D721Med (cell line): ENCODE results near the gene COPB2.
"Not testable (repeated sequence)": the region's sequence is repeated elsewhere in the genome, so short reads cannot be mapped to it uniquely, and the experiment has no call there.

Experiments
- DNase-seq: peaks from one replicate; pipeline ENCODE4 v3.0.0; 2011; ENCODE audit warnings: low spot score; ENCODE audit not compliant: insufficient read length
- FAIRE-seq: peaks from 2 replicates; lab custom pipeline; 2011; peaks lifted over from hg19 to GRCh38; lab: Jason Lieb, UNC
- TF ChIP-seq, protein P1 (sequence below): IDR thresholded peaks from 2 replicates; pipeline ENCODE4 v1.5.1; 2012; ENCODE audit warnings: mild to moderate bottlenecking, control low read depth; ENCODE audit not compliant: insufficient read depth; ENCODE audit errors: missing control alignments

Gene COPB2

DNA sequence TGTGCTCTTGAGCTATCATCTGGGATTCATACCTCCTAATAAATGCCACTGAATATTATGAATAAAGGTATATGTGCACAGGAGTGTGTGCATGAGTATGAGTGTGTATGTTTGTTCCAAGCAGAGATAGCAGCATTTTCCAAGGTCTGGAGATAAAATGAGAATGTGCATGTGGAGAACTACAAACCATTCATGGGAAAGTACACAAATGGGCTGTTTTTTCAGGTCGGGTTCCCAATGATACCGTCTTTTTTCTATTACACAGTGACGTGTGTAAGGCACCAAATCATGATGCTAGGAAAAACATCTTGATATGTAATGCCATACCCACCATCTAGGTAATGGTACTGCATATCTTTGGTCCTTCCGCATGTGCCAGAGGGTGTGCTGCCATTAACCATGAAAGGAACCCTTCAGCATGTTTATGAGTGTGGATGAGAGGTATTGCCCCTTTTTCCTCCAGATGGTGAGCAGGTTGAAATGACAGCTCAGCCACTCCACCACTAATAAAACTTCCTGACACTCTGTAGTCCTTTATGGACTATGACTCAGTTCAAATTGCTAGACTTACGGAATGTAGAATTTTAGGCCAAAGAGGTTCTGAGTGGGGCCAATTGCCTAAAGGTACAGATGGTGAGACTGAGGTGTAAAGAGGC, 36.4 kb upstream of the COPB2 start:
- FAIRE-seq (no peak), DNase-seq (no peak)
- TF ChIP-seq, protein P1, sequence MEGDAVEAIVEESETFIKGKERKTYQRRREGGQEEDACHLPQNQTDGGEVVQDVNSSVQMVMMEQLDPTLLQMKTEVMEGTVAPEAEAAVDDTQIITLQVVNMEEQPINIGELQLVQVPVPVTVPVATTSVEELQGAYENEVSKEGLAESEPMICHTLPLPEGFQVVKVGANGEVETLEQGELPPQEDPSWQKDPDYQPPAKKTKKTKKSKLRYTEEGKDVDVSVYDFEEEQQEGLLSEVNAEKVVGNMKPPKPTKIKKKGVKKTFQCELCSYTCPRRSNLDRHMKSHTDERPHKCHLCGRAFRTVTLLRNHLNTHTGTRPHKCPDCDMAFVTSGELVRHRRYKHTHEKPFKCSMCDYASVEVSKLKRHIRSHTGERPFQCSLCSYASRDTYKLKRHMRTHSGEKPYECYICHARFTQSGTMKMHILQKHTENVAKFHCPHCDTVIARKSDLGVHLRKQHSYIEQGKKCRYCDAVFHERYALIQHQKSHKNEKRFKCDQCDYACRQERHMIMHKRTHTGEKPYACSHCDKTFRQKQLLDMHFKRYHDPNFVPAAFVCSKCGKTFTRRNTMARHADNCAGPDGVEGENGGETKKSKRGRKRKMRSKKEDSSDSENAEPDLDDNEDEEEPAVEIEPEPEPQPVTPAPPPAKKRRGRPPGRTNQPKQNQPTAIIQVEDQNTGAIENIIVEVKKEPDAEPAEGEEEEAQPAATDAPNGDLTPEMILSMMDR = no peak

DNA sequence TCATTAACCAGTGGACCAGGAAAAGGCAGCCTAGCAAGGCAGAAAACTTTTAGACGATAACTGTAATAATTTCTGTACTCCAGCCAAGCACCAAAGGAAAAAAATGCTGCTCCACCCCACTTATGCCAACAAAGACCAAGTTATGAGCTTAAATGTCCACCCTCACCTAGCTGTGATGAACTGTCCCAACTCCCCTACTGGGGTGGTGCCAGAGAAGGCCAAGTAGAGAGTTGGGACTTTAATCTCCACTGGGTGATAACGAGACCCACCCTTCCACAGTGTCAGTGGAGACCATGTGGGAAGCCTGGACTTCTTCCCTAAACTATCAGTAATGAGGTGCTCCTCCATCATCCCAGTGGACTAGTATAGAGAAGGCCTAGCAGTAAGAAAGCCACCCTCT, 33.8 kb upstream of the COPB2 start:
- FAIRE-seq = no peak
- TF ChIP-seq, protein P1 = no peak

DNA sequence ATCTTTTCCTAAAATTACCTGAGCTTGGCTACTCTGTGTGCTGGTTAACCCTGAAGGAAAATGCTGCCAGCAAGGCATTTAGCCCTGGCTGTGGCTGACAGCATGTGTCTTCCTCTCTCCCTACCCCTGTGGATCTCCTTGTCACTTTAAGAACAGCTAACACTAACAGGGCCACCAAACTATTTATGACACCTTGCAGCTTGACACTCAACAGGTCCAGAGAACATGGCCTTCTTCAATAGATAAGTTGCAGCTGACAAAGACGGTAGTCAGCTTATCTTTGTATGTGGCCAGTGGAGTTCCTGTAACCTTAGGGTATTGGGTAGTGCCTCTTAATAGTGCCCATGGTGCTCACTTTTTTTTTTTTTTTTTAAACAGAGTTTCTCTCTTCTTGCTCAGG, 32.0 kb upstream of the COPB2 start:
- DNase-seq = no peak
- TF ChIP-seq, protein P1 = no peak
- FAIRE-seq = no peak

More for the DNA sequence above, 33.8 kb upstream of the COPB2 start:
- DNase-seq = no peak

DNA sequence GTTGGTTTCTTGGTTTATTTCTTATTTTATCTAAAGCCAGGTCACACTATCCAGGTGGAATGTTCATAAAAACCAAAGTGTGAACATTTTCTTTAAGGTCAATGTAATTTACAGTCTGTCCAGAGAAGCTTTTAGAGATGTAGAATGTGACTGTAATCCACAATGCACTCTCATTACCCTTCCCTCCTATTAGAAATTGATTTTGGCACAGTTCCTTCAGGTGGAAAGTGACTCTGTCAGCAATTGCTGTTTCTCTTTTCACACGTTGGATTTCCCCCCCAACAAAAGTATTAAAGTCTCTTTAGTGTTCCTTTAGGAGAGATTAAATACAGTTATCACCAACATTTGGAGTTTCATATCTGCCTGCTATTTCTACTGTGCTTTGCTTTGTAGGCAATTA, 31.6 kb upstream of the COPB2 start:
- DNase-seq (no peak), FAIRE-seq (no peak)
- TF ChIP-seq, protein P1 = no peak

DNA sequence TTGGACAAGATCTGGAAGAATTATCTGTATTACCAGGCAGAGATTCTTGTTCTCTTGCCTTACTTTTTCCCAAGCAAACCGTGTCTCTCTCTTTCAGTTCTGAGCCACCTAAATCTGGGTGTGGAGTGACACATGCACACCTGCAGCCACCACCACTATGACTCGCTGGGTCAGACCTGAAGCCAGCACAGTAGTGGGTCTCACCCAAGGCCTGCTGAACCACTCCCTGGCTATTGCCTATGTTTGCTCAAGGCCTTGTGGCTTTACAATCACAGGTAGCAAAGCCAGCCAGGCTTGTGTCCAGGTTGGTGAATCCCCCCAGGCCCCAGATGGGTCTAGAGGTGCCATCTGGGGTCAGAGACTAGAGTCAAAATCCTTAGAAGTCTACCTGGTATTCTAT, 28.7 kb upstream of the COPB2 start:
- no peak for FAIRE-seq
- TF ChIP-seq, protein P1 = no peak
- DNase-seq = no peak

DNA sequence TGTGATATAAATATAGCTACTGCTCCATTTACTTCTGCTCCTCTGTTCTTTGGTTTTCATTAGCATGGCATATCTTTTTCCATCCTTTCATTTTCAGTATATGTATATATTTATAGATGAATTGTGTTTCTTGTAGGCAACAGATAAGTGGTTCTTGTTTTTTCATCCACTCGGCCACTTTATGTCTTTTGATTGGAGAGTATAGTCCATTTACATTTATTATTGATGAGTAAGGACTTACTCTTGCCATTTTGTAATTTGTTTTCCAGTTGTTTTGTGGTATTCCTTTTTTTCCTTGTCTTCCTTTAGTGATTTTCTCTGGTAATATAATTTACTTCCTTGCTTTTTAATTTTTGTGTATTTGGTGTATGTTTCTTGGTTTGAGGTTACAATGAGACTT, 26.8 kb upstream of the COPB2 start:
- FAIRE-seq (no peak), DNase-seq (no peak)
- TF ChIP-seq, protein P1 = no peak

DNA sequence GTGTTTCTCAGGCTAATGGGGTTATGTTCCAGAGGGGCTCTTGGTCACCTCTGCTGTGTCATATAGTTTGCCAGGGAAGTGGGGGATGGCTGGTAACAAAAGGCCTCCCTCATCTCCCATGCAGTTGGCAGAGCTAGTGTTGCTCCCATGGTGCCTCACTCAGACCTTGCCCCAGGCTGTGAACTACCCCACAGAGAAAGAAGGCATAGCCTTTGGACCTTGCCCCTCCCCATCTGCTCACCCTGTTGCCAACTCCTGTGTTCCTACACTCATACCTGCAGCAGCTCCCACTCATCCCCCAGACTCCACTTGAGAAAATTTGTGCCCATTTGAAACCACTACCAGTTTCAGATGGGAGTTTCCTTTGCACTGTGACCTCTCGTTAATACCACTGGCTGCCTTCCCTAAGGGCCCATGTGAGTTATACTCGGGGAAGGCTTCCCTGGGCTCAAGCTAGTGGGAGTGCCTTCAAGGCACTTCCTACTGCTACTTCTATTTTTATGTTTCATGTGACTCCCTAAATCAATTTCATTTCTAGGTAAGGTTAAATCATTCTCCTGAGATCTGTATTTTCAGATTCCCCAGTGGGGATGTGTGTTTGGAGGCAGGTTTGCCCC, 25.3 kb upstream of the COPB2 start:
- TF ChIP-seq, protein P1 = no peak
- no peak for FAIRE-seq
- no peak for DNase-seq

DNA sequence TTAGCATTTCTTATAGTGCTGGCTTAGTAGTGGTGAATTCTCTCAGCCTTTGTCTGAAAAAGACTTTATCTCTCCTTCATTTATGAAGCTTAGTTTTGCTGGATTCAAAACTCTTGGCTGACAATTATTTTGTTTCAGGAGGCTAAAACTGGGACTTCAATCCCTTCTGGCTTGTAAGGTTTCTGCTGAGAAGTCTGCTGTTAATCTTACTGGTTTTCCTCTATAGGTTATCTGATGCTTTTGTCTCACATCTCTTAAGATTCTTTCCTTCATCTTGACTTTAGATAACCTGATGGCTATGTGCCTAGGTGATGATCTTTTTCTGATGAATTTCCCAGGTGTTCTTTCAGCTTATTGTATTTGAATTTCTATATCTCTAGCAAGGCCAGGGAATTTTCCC, 23.4 kb upstream of the COPB2 start:
- not testable (repeated sequence) for FAIRE-seq, DNase-seq

DNA sequence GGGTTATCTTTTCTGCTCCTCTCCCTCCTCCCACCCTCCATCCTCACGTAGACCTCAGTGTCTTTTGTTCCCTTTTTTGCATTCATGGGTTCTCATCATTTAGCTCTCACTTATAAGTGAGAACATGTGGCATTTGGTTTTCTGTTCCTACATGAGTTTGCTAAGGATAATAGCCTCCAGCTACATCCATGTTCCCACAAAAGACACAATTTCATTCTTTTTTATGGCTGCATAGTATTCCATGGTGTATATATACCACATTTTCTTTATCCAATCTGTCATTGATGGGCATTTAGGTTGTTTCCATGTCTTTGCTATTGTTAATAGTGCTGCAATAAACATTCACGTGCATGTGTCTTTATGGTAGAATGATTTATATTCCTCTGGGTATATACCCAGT, 11.7 kb upstream of the COPB2 start:
- DNase-seq, FAIRE-seq: not testable (repeated sequence)
